GM19324 (cell line): ENCODE measurements around the gene TTC34.

Experiments
- ATAC-seq: cut with Tn5 transposase; IDR thresholded peaks from one replicate; pipeline ENCODE4 v1.9.1; 2021; ENCODE audit warnings: mild to moderate bottlenecking, moderate library complexity; ENCODE audit not compliant: unreplicated experiment, low FRiP score

The TTC34 gene

DNA sequence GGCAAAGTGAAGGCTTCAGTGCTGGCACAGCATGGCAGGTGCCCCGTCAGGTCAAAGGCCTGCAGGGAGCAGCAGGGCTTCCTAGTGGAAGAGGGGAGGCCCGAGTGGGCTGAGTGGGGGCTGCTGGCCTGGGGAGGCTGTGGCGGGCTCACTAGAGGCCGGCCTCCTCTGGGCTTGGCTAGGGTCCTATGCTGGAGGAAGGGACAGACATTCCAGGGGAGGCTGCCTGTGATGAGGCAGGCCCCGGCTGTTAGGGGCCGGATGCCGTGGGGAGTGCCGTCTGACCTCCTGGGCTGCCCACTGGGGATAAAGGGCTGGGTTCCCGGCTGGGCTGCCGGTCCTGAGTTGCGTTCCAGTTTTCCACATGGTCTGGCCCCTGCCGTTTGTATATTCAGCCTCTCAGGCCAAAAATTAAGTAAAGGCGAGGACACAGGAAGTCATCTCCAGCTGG, 193.8 kb downstream of the TTC34 start:
- no peak for ATAC-seq

DNA sequence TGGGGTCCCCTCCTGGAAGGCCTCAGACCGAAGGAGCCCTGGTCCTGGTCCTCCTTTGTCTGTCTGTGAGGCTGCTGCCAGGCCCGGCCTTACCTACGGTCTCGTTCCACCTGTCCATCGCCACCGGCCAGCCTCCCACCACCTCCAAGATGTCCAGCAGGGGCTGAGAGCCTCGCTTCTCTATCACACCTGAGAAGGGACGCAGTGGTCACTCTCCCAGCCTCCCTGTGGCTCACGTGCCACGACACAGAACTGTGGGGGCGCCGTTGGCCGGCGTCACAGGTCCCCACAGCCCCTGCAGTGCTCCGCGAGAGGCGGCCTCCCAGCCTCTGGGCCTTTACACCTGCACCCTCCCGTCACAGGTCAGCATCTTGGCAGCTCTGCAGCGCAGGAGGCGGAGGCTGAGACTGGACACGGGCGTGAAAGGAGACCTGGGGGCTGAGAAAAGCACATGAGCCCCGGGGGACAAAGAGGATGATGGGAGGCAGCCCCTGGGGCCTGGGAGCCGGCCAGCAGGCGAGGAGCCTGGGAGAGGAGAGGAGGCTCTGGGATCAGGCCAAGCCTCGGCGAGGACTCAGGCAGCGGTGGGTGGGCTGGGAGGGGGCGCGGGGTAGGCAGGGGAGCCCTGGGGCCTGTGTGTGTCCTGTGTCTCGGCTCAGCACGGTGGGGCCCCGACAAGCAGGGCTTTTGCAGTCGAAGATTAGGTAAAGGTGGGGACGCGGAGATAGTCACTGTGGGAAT, 194.4 kb downstream of the TTC34 start:
- no peak for ATAC-seq

DNA sequence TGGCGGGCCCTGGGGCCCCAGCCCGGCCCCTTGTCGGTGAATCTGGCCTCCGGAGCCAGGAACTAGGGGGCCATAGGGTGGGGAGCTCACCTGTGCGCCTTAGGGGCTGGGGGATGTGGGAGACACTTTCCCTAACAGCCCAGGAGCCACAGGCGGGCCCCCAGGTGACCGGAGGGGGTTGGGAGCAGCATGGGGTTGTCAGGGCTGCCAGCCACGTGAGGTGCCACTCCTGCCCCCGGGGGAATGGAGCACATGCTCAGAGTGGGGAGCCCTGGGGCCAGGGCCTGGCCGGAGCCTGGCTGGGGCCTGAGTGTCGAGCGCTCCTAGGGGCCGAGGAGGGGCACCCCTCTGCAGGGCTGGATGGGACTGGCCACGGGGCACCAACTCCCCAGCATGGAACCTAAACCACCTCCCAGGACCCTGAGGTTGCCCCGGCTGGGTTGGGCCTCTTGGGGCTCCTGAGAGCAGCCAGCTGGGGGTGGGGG, 195.1 kb downstream of the TTC34 start:
- ATAC-seq, result no peak

DNA sequence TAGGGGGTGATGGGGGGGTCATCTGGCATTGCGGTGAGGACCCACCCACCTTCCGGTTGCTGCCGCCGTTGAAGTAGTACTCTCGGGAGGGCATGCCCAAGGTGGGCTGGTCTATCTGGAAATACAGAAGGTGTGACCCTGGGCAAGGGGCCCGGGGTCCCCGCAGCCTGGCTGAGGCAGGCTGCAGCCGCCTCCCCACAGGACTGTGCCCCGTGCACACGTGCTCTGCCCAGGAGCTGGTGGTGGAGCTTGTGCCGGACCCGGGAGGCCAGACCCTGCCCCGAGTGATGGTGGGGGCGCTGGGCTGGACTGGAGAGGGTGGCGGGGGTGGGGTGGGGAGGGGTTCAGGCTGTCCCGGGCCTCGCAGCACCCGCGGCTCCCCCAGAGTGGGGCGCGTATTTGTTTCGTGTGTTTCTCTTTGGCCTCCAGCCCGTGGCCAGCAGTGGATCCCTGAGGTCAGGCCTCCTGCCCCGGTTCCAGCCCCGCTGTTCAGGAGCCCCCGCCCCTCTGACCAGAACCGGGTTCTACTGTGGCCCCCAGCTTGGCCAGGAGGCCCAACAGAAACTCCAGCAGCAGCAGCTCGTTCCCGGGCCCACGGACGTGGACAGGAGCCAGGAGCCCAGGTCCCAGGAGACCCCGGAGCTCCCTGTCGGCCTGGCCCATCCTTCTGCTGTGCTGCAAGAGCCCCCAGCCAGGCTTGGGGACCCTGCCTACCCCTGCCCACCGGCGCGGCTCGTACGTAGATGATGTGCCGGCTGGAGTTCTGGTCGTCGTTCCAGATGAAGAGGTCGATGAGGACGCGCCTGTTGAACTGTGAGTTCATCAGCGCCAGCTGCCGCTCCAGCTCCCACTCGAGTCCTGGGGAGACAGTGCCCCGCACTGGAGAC, 195.7 kb downstream of the TTC34 start:
- no peak for ATAC-seq

DNA sequence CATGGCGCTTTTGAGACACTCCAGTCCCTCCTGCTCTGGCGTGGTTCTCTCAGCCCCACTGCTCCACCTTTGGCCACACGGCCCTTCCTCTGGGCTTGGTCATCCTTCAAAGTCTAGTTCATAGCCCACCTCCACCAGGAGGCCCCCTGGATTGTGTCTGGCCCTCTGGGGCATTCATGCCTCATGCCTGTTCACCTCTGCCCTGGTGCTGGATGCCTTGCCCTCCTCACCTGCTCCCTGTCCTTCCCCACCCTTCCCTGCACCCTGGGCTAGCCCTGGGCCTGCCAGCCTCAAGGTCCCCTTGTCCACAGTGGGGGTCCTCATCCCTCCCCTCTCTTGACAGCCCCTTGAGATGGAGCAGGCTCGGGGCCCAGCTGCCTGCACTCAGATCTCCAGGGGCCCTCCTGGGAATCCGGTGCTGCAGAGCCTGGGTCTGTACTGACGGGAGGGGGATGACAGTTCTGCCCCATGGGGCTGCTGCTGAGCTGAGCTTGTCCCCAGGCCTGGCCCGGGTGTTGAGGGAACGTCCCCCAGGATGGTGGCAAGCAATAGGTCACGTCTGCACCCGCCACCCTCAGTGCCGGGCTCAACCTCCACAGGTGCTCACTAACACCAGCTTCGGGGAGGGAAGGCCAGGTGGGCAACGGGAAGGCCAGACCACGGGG, 196.5 kb downstream of the TTC34 start:
- no peak for ATAC-seq

DNA sequence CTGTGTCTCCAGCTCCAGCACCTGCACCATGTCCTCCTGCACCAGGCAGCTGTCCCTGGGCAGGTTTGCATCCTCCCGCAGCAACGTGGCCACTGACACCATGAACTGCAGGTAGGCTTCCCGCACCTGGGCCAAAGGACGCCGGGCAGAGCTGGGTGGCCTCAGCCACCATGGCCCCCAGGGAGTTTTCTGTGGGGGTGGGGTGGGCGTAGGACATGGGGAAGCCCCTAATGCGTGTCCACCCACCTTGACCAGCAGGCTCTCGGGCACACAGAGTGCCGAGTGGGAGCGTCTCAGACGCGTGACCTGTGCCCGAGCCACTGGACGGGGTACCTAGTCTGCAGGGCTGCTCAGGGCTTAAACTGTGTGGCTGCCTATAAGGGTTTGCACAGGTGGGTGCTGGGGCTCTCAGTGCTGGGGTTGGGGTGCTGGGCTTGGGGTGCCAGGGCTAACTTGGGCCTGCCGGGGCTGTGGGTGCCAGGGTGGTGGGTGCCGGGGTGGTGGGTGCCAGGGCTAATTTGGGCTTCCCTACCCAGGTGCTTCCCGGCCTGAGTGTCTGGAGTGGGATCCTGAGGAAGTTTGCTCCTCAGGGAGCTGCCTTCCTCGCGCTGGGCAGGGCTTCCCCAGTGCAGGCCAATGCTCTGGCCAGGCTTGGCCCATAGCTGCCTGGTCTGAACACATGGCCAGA, 197.2 kb downstream of the TTC34 start:
- ATAC-seq, result no peak

DNA sequence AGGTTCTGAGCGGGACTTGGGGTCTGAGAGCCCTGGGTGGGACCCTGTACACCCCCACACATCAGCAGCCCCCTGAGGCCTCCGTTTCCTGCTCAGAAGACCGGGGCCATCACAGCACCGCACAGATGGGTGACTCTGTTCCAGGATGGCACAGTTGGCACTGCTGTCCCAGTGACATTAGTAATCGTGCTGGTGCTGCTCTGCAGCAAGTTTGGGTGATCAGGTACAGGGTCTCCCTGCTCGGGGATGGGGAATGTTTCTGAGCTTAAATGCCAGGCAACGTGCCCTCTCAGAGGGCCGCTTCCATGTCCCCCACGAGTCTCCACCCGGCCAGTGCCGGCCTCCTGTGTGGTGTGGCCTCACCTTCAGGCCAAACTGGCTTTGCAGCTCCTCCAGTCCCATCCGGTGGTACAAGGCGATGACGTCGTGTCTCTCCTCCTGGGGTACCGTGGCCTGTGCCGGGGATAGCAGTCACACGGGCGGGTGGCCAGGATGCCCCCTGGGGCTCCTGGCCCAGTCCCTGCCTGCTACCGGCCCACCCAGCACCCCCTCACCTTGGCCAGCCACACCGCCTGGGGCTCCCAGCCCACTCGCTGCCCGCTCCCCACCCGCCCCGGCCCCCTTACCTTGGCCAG, 197.9 kb downstream of the TTC34 start:
- ATAC-seq, result no peak

DNA sequence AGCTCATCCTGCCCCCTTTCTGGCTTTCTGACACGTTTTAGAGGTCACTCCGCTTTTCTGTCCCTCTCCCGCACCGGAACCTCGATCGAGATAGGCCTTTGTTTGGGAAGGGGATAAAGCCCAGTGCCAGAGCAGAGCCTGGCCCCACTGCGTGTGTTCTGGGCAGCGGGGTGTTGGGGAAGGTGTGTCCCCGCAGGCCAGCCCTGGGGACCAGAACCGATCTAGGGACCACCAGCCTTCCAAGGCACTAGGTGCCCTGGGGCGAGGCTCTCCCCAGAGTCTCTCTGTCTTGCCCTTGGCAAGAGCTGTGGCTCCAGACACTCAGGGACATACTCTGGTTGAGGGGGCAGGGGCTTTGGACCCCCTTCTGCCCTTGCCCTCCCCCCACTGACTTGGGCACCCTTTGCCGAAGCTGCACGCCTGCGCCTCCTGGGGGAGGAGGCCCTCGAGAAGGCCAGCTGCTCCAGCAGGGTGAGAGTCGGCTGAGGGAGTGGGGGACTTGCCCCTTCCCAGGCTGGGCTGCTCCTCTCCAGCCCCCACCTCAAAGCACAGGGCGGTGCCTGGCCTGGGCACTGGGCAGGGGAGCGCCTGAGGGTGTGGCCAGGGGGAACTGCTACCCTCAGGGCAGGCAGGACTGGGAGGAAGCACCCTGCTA, 198.5 kb downstream of the TTC34 start:
- no peak for ATAC-seq

DNA sequence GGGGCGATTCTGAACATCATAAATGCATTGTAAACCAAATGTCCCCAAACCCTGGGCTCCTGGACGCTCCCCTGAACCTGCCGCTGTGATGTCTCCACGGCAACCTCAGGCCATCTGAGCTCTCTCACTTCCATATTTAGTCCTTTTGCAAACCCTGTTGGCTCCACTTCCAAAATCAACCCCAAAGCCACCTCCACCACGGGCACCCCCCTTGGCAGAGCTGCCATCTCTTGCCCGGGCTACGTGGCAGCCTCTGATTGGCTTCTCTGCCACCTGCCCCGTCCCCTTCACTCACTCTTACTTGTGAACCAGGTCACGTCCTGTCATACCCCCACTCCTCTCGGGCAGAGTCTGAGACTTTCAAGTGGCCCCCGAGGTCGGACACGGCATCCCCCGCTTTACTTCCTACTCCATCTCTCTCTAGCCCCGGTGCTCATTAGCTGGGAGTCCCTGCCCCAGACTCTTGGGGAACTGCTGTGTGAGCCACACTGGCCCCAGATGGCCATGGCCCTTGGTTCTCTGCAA, 199.1 kb downstream of the TTC34 start:
- ATAC-seq, result no peak

DNA sequence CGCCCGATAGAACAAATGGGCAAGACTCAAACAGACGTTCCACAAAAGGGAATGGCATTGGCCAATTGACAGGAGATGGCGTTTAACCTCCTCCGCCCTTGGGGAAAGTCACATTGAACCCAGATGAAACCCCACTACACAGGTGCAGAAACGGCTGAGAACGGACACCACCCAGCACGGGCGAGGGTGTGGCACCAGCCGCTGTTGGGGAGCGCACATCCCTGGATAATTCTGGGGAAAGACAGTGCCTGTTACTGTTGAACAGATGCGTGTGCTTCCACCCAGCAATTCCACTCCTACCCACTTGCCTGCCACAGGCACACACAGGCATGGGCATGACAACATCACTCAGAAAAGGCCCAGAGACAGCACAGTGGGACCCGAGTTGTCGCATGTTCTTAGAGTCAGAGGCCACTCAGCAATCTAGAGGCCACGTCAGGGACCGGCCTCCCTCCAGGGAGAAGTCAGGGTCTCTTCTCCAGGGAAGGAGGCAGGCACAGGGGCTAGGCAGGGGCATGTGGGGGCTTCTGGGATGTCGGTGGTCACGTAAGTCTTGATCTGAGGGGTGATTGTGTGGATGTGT, 199.7 kb downstream of the TTC34 start:
- no peak for ATAC-seq

DNA sequence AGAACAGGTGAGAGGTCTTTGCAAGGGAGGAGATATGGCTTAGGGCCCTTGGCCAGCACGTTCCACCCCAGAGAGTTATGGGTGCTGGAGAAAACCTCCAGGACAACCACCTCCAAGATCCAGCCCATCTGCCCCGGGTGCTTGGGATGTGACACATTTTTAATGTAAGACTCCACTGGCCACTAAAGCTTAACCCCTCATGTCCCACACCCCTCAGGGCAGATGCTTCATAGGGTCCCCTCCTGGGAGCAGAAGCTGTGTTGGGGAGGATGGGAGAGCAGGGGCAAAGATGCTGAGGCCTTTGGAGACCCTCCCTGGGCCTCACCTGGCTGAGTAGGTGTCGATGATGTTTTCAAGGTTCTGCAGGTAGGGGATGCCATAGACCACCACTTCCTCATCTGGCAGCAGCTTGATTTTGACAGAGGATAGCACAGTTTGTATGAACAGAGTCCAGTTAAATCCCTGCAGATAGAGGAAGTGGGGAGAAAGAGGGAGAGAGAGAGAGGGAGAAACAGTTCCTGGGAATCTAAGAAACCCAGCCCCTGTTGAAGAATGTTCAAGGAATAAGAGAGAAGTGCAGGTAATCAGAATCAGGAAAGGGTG, 203.1 kb downstream of the TTC34 start:
- no peak for ATAC-seq

DNA sequence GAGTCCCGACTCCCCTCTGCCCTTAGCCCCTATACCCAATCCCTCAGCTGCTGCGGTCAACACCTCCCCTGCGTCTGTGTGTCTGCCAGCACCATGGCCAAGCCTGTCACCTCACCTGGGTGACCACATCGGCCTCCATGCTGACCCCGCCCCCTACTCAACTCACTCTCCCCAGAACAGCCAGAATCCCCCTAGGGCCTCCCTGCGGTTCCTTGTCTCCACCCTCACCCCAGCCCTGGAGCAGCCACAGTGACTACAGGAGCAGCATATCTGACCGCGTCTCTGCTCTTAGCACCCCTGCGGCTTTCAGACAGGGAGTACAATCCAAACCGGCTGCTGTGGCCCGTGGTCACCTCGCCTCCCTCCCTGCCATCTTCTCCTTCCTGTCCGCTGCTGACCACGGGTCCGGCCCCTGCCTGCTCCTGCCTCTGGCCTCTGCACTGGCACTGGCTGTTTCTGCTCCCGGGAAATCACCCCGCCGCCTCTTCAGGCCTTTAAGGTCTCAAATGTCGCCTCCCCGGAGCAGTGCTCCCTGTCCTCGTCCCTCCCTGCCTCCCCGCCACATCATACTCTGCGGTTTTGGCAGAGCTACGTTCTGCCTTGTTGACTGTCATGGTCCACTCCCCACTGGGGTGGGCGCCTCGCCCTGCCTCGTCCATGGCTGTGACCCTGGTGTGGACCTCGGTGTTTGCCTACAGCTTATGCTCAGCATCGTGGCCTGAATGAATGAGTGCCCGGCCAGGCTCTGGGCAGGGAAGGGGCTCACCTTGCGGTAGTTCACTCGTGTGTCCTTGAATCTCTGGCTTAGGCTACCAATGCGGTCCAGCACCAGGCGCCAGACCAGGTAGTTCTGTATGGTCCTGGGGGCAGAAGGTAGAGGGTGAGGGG, 203.8 kb downstream of the TTC34 start:
- ATAC-seq, result no peak

DNA sequence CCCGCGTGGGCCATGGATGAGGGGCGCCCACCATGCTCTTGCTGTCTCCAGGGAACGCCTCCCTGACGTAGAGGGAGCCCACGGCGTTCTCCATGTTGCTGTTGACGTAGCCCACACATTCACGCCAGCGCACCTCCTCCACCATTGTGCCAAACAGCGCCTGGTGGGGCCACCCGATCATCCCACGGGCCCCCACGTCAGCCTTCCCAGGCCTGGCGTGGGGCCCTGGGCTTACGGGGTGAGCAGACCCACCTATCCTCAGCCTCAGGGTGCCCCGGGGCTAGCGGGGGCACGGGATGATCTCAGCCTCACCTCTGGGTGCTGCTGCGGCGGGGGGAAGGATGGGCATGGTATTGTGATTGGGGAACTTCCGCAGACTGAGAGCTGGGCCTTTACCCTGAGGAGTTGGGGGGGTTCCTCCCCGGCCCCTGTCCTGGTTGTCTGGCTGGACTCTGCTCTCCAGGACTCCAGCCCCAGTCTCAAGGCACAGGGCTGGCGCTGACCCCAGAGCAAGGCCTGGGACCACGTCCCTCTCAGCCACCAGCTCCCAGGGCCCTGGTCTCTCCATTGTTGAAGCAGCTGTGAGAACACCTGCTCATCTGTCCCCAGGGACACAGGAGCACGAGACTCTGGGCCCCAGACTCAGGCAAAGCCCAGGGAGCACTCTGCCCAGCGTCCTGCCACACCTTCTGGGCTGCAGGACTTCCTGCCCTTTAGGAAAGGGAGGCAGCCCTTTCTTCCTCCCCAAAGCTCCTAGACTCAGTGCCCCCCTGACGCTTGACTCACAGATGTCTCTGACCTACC, 204.8 kb downstream of the TTC34 start:
- no peak for ATAC-seq

DNA sequence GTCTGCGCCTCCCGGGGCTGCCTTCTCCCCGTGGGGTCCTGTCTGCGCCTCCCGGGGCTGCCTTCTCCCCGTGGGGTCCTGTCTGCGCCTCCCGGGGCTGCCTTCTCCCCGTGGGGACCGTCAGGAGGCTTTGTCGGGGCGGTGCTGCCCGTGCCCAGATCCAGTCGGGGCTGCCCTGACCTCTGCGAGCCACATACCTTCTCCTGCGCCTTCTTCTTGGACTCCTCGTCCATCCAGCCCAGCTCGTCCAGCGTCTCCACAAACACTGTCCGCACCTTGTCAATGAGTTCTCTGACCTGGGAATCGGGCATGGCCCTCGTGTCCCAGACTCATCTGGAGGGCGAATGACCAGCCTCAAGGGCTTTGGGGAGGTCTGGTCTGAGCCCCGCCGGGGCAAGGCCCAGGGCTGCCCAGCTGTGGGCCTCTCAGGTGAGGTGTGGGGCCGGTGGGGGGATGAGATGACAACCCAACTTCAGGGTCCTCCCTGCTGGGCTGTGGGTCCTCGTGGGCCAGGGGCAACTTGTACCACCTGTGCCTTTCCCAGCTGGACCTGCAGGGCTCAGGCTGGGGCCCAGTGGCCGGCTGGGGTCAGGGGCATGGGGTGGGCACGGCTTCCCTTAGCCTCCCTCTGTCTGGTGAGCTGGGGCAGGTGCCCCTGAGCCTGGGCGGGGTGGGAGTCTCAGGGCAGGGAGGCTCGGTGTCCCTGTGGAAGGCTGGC, 205.5 kb downstream of the TTC34 start:
- no peak for ATAC-seq

DNA sequence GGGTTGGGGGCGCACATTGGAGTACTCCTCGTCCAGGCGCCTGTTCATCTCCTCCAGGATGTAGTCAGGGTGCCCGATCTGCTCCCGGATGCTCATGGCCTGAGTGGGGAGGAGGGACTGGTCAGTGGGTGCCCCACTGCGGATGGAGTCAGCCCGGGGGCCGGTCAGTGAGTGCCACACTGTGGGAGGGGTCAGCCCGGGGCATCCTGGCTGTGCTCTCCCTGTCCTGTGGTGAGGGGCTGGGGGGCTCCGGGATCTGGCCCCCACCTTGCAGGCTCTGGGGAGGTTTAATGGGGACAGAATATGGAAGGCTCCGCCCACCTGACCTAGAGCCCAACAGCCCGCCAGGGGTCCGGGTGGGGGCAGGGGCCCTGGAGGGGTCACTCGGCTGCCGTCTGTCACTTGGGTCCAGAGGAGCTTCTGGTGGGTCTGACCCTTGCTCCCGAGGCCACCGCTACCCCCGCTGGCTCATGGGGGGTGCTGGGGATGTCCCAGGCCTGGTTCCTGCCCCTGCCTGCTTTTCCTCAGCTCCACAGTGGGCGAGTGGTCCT, 206.2 kb downstream of the TTC34 start:
- no peak for ATAC-seq

DNA sequence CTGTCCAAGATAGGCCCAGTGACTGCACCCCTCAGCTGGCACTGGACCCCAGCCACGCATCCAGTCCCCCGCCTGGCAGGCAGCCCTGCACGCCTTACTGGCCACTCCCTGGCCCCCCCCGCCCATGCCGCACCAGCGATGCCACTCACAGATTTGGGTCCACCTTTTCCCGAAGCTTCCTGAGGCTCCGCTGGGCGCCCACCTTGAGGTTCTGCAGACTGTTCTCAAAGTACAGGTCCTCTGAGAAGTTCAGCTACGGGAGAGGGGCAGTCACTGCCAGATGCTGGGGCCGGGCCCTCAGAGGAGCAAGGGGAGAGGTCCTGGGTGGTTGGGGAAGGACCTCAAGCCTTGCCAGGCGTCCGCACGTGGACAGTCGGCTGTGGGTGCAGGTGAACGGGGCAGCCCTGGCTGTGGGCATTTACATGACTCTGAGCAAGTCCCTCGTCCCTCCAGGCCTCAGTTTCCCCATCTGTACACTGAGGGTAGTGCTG, 206.8 kb downstream of the TTC34 start:
- ATAC-seq, result no peak
